ENCODE data around the gene OR5H6. TPM values are rescaled to one million over a fixed set of nuclear protein-coding genes. Genes with fewer than 3 reads are reported as not detected.
"Not testable (repeated sequence)": the region's sequence is repeated elsewhere in the genome, so short reads cannot be mapped to it uniquely, and the experiment has no call there.

Gene OR5H6
- 0.20 TPM for polyA plus RNA-seq (2013, experiment 1 of 2)
- not detected for polyA plus RNA-seq (2013, experiment 2 of 2)

- H3K9me3 ChIP-seq (ENCODE audit: insufficient read depth, low read depth, low read length), result no peaks in the 10 kb centered on the region
- no peak within 1 kb of the TSS for H3K27ac ChIP-seq (ENCODE audit: low read depth, low read length)
- H3K9ac ChIP-seq (ENCODE audit: low read depth, low read length), result no peak within 1 kb of the TSS
- H3K36me3 ChIP-seq (ENCODE audit: insufficient read depth, low read length), result no peaks in the 10 kb centered on the region
- H3K4me1 ChIP-seq (ENCODE audit: insufficient read depth, low read length), result no peaks in the 10 kb centered on the region
- H3K27me3 ChIP-seq (ENCODE audit: insufficient read depth, low read length), result no peaks in the 10 kb centered on the region
- no peak within 1 kb of the TSS for H3K4me3 ChIP-seq (ENCODE audit: low read length)
- 96% methylated on average over 3 of the region's 3 CpGs for WGBS
Measured at GRCh38 chr3:98263944-98264343, at the start of gene OR5H6. TSS of gene OR5H6 (plus strand) at chr3:98264244. CDS start at chr3:98264333, 89 bp downstream.

DNA sequence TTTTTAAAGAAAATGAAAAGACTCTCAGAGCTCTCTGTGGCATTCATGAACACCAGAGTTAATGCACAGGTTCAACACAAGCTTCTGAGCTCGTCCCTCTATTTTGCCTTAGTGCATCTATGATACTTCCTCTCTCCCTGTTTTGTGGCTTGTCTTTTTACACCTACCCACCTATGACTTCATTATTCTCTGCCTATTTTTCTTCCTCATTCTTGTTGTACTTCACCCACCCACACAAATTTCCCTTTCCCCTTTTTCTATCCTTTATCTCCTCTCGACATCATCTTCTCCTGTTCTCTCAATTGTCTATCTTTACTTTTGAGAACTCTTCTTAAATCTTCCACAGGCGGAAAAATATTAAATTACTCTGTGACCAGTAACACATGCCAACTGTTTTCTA lies 49.0 kb upstream of the OR5H6 start:
- Histone ChIP-seq H3K4me3 (ENCODE audit: low read length) (no peak overlapping the region), H3K9me3 (ENCODE audit: insufficient read depth, low read depth, low read length) (no peaks in the 10 kb centered on the region), H3K36me3 (ENCODE audit: insufficient read depth, low read length) (no peaks in the 10 kb centered on the region), H3K4me1 (ENCODE audit: insufficient read depth, low read length) (peaks cover 19% of the 10 kb centered on the region), H3K9ac (ENCODE audit: low read depth, low read length) (no peak overlapping the region), H3K27me3 (ENCODE audit: insufficient read depth, low read length) (no peaks in the 10 kb centered on the region), H3K27ac (ENCODE audit: low read depth, low read length) (no peak overlapping the region)
- 90% methylated on average over 3 of the region's 3 CpGs for WGBS

DNA sequence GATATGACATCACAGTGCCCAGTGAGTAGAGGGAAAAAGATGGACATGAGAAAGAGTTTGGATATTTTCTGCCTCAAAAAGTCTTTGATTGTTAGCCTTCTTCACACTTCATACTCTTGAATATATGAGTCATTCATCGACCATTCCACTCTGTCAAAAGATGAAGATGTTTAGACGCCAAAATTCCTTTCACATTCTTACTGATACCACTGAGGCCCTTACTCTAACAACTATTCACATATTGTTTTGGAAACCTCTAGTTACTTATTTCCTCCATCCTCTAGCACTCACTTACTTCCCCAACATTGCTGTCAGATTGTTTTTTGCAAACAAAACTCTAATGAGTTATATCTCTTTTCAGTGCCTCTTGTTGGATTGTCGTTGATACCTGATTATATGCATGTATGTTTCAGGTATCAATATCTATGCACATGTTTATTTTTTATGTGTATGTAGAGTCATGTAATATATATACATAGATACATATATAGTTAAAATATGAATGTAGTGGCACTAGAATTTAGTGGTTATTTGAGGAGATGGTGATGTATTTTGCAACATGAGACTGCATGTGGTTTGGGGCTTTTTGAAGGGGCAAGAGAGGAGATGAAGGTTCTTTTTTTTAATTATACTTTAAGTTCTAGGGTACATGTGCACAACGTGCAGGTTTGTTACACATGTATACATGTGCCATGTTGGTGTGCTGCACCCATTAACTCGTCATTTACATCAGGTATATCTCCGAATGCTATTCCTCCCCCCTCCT lies 40.0 kb upstream of the OR5H6 start:
- H3K4me3 ChIP-seq (ENCODE audit: low read length), result no peak overlapping the region
- H3K27me3 ChIP-seq (ENCODE audit: insufficient read depth, low read length), result no peaks in the 10 kb centered on the region
- WGBS, result 91% methylated on average over 5 of the region's 6 CpGs
- no peak overlapping the region for H3K9ac ChIP-seq (ENCODE audit: low read depth, low read length)
- no peaks in the 10 kb centered on the region for H3K4me1 ChIP-seq (ENCODE audit: insufficient read depth, low read length)
- H3K36me3 ChIP-seq (ENCODE audit: insufficient read depth, low read length), result no peaks in the 10 kb centered on the region
- no peak overlapping the region for H3K27ac ChIP-seq (ENCODE audit: low read depth, low read length)
- no peaks in the 10 kb centered on the region for H3K9me3 ChIP-seq (ENCODE audit: insufficient read depth, low read depth, low read length)

- H3K27ac ChIP-seq (ENCODE audit: low read depth, low read length), result no peak overlapping the region
- H3K36me3 ChIP-seq (ENCODE audit: insufficient read depth, low read length), result no peaks in the 10 kb centered on the region
- no peak overlapping the region for H3K9ac ChIP-seq (ENCODE audit: low read depth, low read length)
- no peaks in the 10 kb centered on the region for H3K27me3 ChIP-seq (ENCODE audit: insufficient read depth, low read length)
- H3K4me3 ChIP-seq (ENCODE audit: low read length), result no peak overlapping the region
- H3K9me3 ChIP-seq (ENCODE audit: insufficient read depth, low read depth, low read length), result no peaks in the 10 kb centered on the region
- 92% methylated on average over 2 of the region's 2 CpGs for WGBS
- H3K4me1 ChIP-seq (ENCODE audit: insufficient read depth, low read length), result no peaks in the 10 kb centered on the region
Measured at GRCh38 chr3:98232489-98232888, 31.6 kb upstream of the OR5H6 start.

GRCh38 chr3:98233468-98233867 lies 30.6 kb upstream of the OR5H6 start:
- H3K36me3 ChIP-seq (ENCODE audit: insufficient read depth, low read length), result no peaks in the 10 kb centered on the region
- H3K27me3 ChIP-seq (ENCODE audit: insufficient read depth, low read length), result no peaks in the 10 kb centered on the region
- no peak overlapping the region for H3K27ac ChIP-seq (ENCODE audit: low read depth, low read length)
- H3K4me3 ChIP-seq (ENCODE audit: low read length), result no peak overlapping the region
- 88% methylated on average over 5 of the region's 5 CpGs for WGBS
- no peaks in the 10 kb centered on the region for H3K4me1 ChIP-seq (ENCODE audit: insufficient read depth, low read length)
- H3K9ac ChIP-seq (ENCODE audit: low read depth, low read length), result no peak overlapping the region
- H3K9me3 ChIP-seq (ENCODE audit: insufficient read depth, low read depth, low read length), result no peaks in the 10 kb centered on the region

GRCh38 chr3:98240131-98240530 lies 23.9 kb upstream of the OR5H6 start:
- Histone ChIP-seq H3K36me3 (ENCODE audit: insufficient read depth, low read length) (no peaks in the 10 kb centered on the region), H3K27ac (ENCODE audit: low read depth, low read length) (no peak overlapping the region)

GRCh38 chr3:98242155-98242554 lies 21.9 kb upstream of the OR5H6 start:
- Histone ChIP-seq H3K9me3 (ENCODE audit: insufficient read depth, low read depth, low read length) (no peaks in the 10 kb centered on the region), H3K4me3 (ENCODE audit: low read length) (no peak overlapping the region), H3K36me3 (ENCODE audit: insufficient read depth, low read length) (no peaks in the 10 kb centered on the region), H3K27me3 (ENCODE audit: insufficient read depth, low read length) (no peaks in the 10 kb centered on the region), H3K27ac (ENCODE audit: low read depth, low read length) (peak overlapping the region; percentile 27; the same call in 1 of the 2 replicates), H3K4me1 (ENCODE audit: insufficient read depth, low read length) (peaks cover 32% of the 10 kb centered on the region), H3K9ac (ENCODE audit: low read depth, low read length) (no peak overlapping the region)
- 81% methylated on average over 1 of the region's 1 CpG for WGBS

More at GRCh38 chr3:98240131-98240530, 23.9 kb upstream of the OR5H6 start:
- Histone ChIP-seq H3K9me3 (ENCODE audit: insufficient read depth, low read depth, low read length) (no peaks in the 10 kb centered on the region), H3K27me3 (ENCODE audit: insufficient read depth, low read length) (no peaks in the 10 kb centered on the region), H3K4me3 (ENCODE audit: low read length) (no peak overlapping the region), H3K9ac (ENCODE audit: low read depth, low read length) (no peak overlapping the region), H3K4me1 (ENCODE audit: insufficient read depth, low read length) (peaks cover 32% of the 10 kb centered on the region)

DNA sequence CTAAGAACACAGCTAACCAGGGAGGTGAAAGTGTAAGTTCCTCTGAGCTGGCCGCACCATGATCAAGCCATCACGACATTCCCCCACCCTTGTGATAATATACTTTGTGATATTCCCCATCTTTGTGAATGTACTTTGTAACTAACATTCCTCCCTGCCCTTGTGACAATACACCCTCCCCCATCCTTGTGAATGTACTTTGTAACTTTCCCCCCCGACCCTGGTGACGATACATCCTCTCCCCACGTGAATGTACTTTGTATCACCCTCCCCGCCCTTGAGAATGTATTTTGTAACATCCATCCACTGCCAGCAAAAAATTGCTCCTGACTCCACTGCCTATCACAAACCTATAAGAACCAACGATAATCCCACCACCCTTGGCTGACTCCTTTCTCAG lies 20.2 kb upstream of the OR5H6 start:
- H3K4me3 ChIP-seq (ENCODE audit: low read length), result no peak overlapping the region
- H3K27ac ChIP-seq (ENCODE audit: low read depth, low read length), result no peak overlapping the region
- H3K4me1 ChIP-seq (ENCODE audit: insufficient read depth, low read length), result peaks cover 32% of the 10 kb centered on the region
- H3K9ac ChIP-seq (ENCODE audit: low read depth, low read length), result no peak overlapping the region
- no peaks in the 10 kb centered on the region for H3K36me3 ChIP-seq (ENCODE audit: insufficient read depth, low read length)
- no peaks in the 10 kb centered on the region for H3K27me3 ChIP-seq (ENCODE audit: insufficient read depth, low read length)
- WGBS, result 95% methylated on average over 7 of the region's 7 CpGs
- no peaks in the 10 kb centered on the region for H3K9me3 ChIP-seq (ENCODE audit: insufficient read depth, low read depth, low read length)

DNA sequence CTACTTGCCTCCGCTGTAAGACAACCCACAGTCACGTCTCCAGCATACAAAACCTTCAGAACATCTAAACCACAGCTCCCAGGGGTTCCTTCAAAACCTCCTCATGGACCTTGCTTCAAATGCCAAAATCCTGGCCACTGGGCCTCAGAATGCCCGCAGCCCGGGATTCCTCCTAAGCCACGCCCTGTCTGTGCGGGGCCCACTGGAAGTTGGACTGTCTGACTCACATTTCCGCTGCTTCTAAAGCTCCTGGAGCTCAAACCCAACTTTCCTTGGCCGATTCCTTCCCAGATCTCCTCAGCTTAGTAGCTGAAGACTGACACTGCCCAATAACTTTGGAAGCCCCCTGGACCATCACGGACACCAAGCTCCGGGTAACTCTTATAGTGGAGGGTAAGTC lies 17.9 kb upstream of the OR5H6 start:
- WGBS, result 97% methylated on average over 10 of the region's 10 CpGs
- H3K4me1 ChIP-seq (ENCODE audit: insufficient read depth, low read length), result peaks cover 20% of the 10 kb centered on the region
- no peaks in the 10 kb centered on the region for H3K27me3 ChIP-seq (ENCODE audit: insufficient read depth, low read length)

GRCh38 chr3:98256026-98256425 lies 8.0 kb upstream of the OR5H6 start:
- WGBS, result 49% methylated on average over 5 of the region's 5 CpGs

More for the DNA sequence above, 17.9 kb upstream of the OR5H6 start:
- Histone ChIP-seq H3K27ac (ENCODE audit: low read depth, low read length) (no peak overlapping the region), H3K4me3 (ENCODE audit: low read length) (no peak overlapping the region), H3K9me3 (ENCODE audit: insufficient read depth, low read depth, low read length) (no peaks in the 10 kb centered on the region), H3K9ac (ENCODE audit: low read depth, low read length) (no peak overlapping the region), H3K36me3 (ENCODE audit: insufficient read depth, low read length) (no peaks in the 10 kb centered on the region)

DNA sequence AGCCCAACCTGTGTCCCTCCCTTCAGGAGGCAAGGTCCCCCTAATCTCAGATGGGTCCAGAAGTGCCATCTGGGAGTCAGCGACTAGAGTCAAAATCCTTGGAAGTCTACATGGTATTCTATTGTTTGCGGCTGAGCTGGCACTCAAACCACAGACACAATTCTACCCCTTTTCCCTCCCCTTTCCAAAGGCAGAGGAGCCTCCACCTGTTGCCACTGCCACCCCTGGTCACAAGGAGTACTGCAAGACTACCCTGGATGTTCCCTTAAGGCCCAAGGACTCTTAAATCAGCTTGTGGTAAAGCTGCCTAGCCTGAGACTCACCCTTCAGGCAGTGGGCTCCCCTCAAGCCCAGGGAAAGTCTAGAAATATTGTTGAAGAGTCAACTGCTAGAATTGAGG lies 4.3 kb upstream of the OR5H6 start:
- no peaks in the 10 kb centered on the region for H3K27me3 ChIP-seq (ENCODE audit: insufficient read depth, low read length)
- H3K9ac ChIP-seq (ENCODE audit: low read depth, low read length), result no peak overlapping the region
- H3K4me3 ChIP-seq (ENCODE audit: low read length), result no peak overlapping the region
- no peaks in the 10 kb centered on the region for H3K9me3 ChIP-seq (ENCODE audit: insufficient read depth, low read depth, low read length)
- H3K27ac ChIP-seq (ENCODE audit: low read depth, low read length), result no peak overlapping the region
- H3K36me3 ChIP-seq (ENCODE audit: insufficient read depth, low read length), result no peaks in the 10 kb centered on the region
- peaks cover 6% of the 10 kb centered on the region; the same call in 1 of the 2 replicates for H3K4me1 ChIP-seq (ENCODE audit: insufficient read depth, low read length)
- 75% methylated on average over 2 of the region's 2 CpGs for WGBS

More at GRCh38 chr3:98256026-98256425, 8.0 kb upstream of the OR5H6 start:
- H3K36me3 ChIP-seq (ENCODE audit: insufficient read depth, low read length); H3K4me3 ChIP-seq (ENCODE audit: low read length); H3K9me3 ChIP-seq (ENCODE audit: insufficient read depth, low read depth, low read length); H3K27me3 ChIP-seq (ENCODE audit: insufficient read depth, low read length); H3K9ac ChIP-seq (ENCODE audit: low read depth, low read length); H3K4me1 ChIP-seq (ENCODE audit: insufficient read depth, low read length): not testable (repeated sequence)
- peak overlapping the region; percentile 35; the same call in 1 of the 2 replicates for H3K27ac ChIP-seq (ENCODE audit: low read depth, low read length)

Measured in HUES64 (cell line).